Esophagus muscularis mucosa (tissue), 4 donors: Measurements from ENCODE around the gene BMPR1A. TPM values are rescaled to one million over a fixed set of nuclear protein-coding genes. Genes with fewer than 3 reads are reported as not detected.
"Not testable (repeated sequence)": the region's sequence is repeated elsewhere in the genome, so short reads cannot be mapped to it uniquely, and the experiment has no call there.

ENCODE experiments used
- DNase-seq: peaks from one replicate; pipeline ENCODE4 v3.0.0-alpha.2; 2017; ENCODE audit errors: extremely low spot score
- H3K27ac ChIP-seq, 4 donors: fragments of 200-600 bp; sonication (generic); replicated peaks in 1 of 4; 1 replicate in 3 of 4; 2 replicates in 1 of 4; pipeline ENCODE4 v1.5.1; 2016 to 2019; ENCODE audit warnings: mild to moderate bottlenecking in 1 of 4
- H3K27me3 ChIP-seq, 4 donors: fragments of 200-600 bp; sonication (generic); one replicate each; pipeline versions ENCODE4 v1.5.1 to v1.6.0; 2016 to 2019
- H3K36me3 ChIP-seq, 4 donors: fragments of 200-600 bp; sonication (generic); one replicate each; pipeline ENCODE4 v1.5.1; 2016 to 2019
- H3K4me1 ChIP-seq, 4 donors: fragments of 200-600 bp; sonication (generic); one replicate each; pipeline ENCODE4 v1.5.1; 2016 to 2019
- H3K4me3 ChIP-seq, 4 donors: fragments of 200-600 bp; sonication (generic); 1 replicate in 2 of 4; 2 replicates in 2 of 4; pipeline ENCODE4 v1.5.1; 2016 to 2019; ENCODE audit warnings: mild to moderate bottlenecking in 4 of 4, moderate library complexity in 1 of 4
- H3K9me3 ChIP-seq, 4 donors: fragments of 200-600 bp; sonication (generic); 1 replicate in 3 of 4; 2 replicates in 1 of 4; pipeline ENCODE4 v1.5.1; 2016 to 2019
- EP300 ChIP-seq: sonication (generic); formaldehyde crosslinking; IDR thresholded peaks from one replicate; pipeline ENCODE4 v1.6.1; 2017; ENCODE audit warnings: antibody characterized with exemption
- POLR2A ChIP-seq: fragments of 450-650 bp; IDR thresholded peaks from one replicate; pipeline ENCODE4 v1.6.1; 2017; ENCODE audit warnings: antibody characterized with exemption, moderate library complexity, mild to moderate bottlenecking, low read depth
- POLR2AphosphoS5 ChIP-seq, 2 donors: sonication (generic); formaldehyde crosslinking; IDR thresholded peaks; one replicate each; pipeline ENCODE4 v1.6.1; 2017; ENCODE audit warnings: antibody characterized with exemption in 2 of 2
- WGBS: methylation state at CpG from one replicate; pipeline ENCODE4 v1.1.5; 2018; 5-methylcytosine and 5-hydroxymethylcytosine counted together
- intact Hi-C: fragments of 100-400 bp; cut with DNase I; formaldehyde crosslinking; loops from one replicate; pipeline ENCODE4 v1.15.1; 2023
- total RNA-seq, 4 donors: library from RNA; depleted of rRNA; stranded (reverse); fragments of >200 nt; gene quantifications; one replicate each; pipeline versions ENCODE4 v1.1.0 to v1.2.1, GENCODE V29; 2016
- TF ChIP-seq, protein P1 (sequence below), 3 experiments: fragments of 200-600 bp in 2 of 3; fragments of 450-650 bp in 1 of 3; sonication (generic) in 2 of 3; IDR thresholded peaks; one replicate each; pipeline ENCODE4 v1.5.1; 2017 to 2019; ENCODE audit warnings: antibody characterized with exemption in 3 of 3, mild to moderate bottlenecking in 2 of 3, moderate library complexity in 1 of 3

The BMPR1A gene
- total RNA-seq, 4 donors from 2014 or later: 66.1 to 110 (median 90.5) TPM

DNA sequence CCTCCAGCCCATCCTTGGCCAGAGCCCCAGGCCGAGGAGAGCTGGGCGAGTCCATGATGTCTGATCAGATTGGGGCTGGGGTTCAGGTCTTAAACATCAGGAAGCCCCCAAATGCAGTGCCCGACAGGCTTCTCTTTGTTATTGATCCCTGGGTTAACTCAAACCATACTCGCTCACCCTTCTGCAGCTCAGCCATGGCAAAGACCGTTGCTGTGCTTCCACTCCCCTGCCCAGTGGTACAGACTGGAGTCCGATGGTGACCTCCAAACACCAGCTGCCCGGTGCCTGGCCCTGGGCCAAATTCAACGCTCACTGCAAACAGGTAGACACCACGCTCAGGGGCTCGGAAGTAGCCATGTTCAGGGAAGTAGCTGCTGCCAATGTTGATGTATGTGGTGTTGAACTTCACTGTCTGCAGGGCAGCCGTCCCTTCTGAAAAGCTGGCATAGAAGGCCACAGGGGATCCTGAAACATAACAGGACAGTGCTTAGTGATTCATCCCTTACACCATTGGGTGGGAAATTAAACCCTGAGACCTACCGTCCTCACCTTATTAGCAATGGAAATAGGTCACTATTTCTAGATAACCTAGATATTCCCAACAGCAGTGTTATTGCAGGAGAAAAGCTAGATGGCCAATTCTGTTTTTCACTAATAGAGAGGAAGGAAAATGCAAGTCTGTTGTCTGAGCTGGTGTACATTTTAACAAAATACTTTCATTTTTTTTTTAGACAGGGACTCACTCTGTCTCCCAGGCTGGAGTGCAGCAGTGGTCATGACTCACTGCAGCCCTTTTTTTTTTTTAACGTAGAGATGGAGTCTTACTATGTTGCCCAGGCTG is 180.5 kb downstream of the BMPR1A start:
- Histone ChIP-seq H3K27me3 (no peaks in the 10 kb centered on the region), H3K27ac (peak overlapping the region; percentile 7 to 20 (median 11)), H3K9me3 (no peaks in the 10 kb centered on the region), H3K36me3 (peaks cover 0 to 79% (median 25%) of the 10 kb centered on the region in 4 donors), H3K4me1 (peaks cover 4 to 40% (median 31%) of the 10 kb centered on the region in 4 donors), H3K4me3 (no peak overlapping the region)
- intact Hi-C loops: no loop called here
- TF ChIP-seq, protein P1, sequence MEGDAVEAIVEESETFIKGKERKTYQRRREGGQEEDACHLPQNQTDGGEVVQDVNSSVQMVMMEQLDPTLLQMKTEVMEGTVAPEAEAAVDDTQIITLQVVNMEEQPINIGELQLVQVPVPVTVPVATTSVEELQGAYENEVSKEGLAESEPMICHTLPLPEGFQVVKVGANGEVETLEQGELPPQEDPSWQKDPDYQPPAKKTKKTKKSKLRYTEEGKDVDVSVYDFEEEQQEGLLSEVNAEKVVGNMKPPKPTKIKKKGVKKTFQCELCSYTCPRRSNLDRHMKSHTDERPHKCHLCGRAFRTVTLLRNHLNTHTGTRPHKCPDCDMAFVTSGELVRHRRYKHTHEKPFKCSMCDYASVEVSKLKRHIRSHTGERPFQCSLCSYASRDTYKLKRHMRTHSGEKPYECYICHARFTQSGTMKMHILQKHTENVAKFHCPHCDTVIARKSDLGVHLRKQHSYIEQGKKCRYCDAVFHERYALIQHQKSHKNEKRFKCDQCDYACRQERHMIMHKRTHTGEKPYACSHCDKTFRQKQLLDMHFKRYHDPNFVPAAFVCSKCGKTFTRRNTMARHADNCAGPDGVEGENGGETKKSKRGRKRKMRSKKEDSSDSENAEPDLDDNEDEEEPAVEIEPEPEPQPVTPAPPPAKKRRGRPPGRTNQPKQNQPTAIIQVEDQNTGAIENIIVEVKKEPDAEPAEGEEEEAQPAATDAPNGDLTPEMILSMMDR (IDR thresholded peaks at IDR 0.05): no peak
- TF ChIP-seq POLR2AphosphoS5 (IDR thresholded peaks at IDR 0.05): peak in 1 of 2 donors; percentile 21
- no peak for DNase-seq
- WGBS: 71% methylated on average over 10 of the region's 13 CpGs

DNA sequence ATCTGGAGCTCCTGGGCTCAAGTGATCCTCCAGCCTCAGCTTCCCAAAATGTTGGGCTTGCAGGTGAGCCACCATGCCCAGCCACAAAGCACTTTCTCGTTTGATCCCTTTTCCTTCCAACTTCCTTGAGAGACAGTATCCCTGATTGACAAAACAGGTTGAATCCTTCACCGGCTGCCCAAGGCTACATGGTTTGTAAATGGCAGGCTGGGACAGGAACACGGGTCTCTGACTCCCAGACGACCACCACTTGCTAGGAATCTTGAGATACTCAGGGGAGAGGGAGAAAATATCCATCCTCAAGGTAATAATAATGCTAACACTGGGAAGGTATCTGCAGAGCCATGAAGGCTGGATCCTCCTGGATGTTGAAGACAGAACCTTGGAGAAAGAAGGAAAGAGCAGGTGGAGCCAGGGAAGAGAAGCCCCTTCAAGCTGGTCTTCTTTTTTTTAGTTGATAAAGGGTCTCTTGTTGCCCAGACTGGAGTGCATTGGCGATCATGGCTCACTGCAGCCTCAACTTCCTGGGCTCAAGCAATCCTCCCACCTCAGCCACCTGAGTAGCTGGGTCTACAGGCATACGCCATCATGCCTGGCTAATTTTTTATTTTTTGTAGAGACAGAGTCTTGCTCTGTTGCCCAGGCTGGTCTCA is 181.2 kb downstream of the BMPR1A start:
- Histone ChIP-seq H3K36me3 (peaks cover 0 to 77% (median 25%) of the 10 kb centered on the region in 4 donors), H3K27me3 (peaks cover 0 to 3% (median 0%) of the 10 kb centered on the region in 4 donors), H3K4me3 (no peak overlapping the region), H3K4me1 (peaks cover 5 to 40% (median 30%) of the 10 kb centered on the region in 4 donors), H3K27ac (peak overlapping the region in 3 of 4 donors; percentile 7 to 20 (median 8)), H3K9me3 (no peaks in the 10 kb centered on the region)
- DNase-seq: peak; percentile 72
- intact Hi-C loops: no loop called here
- WGBS: 73% methylated on average over 6 of the region's 6 CpGs
- TF ChIP-seq POLR2A (no peak), POLR2AphosphoS5 (IDR thresholded peaks at IDR 0.05) (no peak), EP300 (no peak)
- TF ChIP-seq, protein P1 (IDR thresholded peaks at IDR 0.05): no peak

DNA sequence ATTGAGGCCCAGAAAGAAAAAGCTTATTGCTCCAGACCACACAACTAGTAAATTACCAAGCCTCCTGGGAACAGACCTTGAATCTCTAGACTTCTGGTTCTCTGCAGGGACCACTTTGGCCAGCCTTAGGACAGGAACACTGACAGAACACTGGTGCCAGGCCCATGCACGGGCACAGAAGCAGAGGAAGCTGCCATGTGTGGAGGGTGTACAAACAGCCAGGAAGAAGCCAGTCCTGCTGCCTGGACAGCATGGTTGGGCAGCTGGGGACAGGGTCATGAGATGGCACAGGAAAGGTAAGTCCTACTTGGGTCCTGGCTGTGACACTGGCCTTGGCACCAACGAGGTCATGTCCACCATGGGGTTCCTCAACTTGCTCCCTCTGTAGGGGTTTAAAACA is 181.8 kb downstream of the BMPR1A start:
- Histone ChIP-seq H3K4me1 (peaks cover 7 to 42% (median 35%) of the 10 kb centered on the region in 4 donors), H3K9me3 (no peaks in the 10 kb centered on the region), H3K27me3 (peaks cover 0 to 9% (median 0%) of the 10 kb centered on the region in 4 donors), H3K36me3 (peaks cover 0 to 73% (median 28%) of the 10 kb centered on the region in 4 donors), H3K27ac (peak overlapping the region in 1 of 4 donors; percentile 14), H3K4me3 (no peak overlapping the region)
- intact Hi-C loops: no loop called here
- 79% methylated on average over 2 of the region's 2 CpGs for WGBS
- TF ChIP-seq POLR2A: no peak
- TF ChIP-seq EP300: no peak
- no peak for TF ChIP-seq POLR2AphosphoS5 (IDR thresholded peaks at IDR 0.05)
- TF ChIP-seq, protein P1 (IDR thresholded peaks at IDR 0.05): no peak
- peak; percentile 68 for DNase-seq

DNA sequence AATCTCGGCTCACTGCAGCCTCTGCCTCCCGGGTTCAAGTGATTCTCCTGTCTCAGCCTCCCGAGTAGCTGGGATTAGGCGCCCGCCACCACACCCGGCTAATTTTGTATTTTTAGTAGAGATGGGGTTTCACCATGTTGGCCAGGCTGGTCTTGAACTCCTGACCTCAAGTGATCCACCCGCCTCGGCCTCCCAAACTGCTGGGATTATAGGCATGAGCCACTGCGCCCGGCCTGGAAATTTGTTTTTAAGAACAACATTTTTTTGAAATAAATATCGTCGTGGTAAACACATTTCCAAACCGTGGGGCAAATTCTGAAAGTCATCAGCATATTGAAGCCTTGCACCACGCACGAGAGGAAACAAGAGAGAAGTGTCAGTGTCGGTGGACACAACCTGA is 183.7 kb downstream of the BMPR1A start:
- not testable (repeated sequence) for H3K27ac ChIP-seq, H3K9me3 ChIP-seq, H3K4me3 ChIP-seq, DNase-seq
- peaks cover 0 to 73% (median 20%) of the 10 kb centered on the region in 4 donors for H3K36me3 ChIP-seq
- H3K27me3 ChIP-seq: peaks cover 0 to 17% (median 0%) of the 10 kb centered on the region in 4 donors
- intact Hi-C loops: loop anchor here (2.0 kb wide), 1 partner anchor 153 kb away; no protein-coding TSS in a partner anchor
- 79% methylated on average over 16 of the region's 16 CpGs for WGBS
- H3K4me1 ChIP-seq: peaks cover 9 to 46% (median 40%) of the 10 kb centered on the region in 4 donors

DNA sequence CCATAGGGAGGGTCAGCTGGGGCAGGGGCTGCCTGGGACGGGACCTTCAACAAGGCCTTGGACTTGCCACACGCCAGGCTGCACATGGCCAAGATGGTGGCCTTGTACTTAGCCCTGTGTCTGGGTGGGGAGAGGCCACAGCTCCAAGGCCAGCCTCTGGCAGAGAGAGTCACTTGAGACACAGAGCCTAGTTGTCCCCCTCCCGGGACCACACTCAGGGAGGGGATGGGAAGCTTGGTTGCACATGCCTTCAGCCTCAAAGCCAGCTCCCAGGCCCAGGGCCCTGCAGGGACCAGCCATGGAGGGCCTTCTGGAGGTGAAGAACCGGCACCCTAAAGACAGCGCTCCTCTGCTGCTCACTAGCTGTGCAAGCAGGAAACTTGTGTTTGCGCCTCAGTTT is 184.3 kb downstream of the BMPR1A start:
- H3K27me3 ChIP-seq: peaks cover 0 to 17% (median 0%) of the 10 kb centered on the region in 4 donors
- peaks cover 10 to 52% (median 46%) of the 10 kb centered on the region in 4 donors for H3K4me1 ChIP-seq
- TF ChIP-seq POLR2A: no peak
- no peak for TF ChIP-seq POLR2AphosphoS5 (IDR thresholded peaks at IDR 0.05)
- TF ChIP-seq EP300: no peak
- TF ChIP-seq, protein P1 (IDR thresholded peaks at IDR 0.05): no peak
- intact Hi-C loops: loop anchor here (2.0 kb wide), 1 partner anchor 152 kb away; no protein-coding TSS in a partner anchor
- WGBS: 70% methylated on average over 4 of the region's 6 CpGs
- H3K9me3 ChIP-seq: no peaks in the 10 kb centered on the region
- no peak overlapping the region for H3K27ac ChIP-seq
- no peak overlapping the region for H3K4me3 ChIP-seq
- H3K36me3 ChIP-seq: peaks cover 0 to 73% (median 20%) of the 10 kb centered on the region in 4 donors
- DNase-seq: no peak
